ENCODE measurements around the gene C20orf202.

GRCh38 chr20:1232286-1233111 lies 29.2 kb downstream of the C20orf202 start:
- TF ChIP-seq POLR2A (IDR thresholded peaks at IDR 0.05; ENCODE audit: low read length): no peak
- TF ChIP-seq GATA1 (IDR thresholded peaks at IDR 0.05; ENCODE audit: low read depth, low read length): no peak
